Esophagus muscularis mucosa (tissue), 4 donors: Measurements from ENCODE around the gene GOLGA3. TPM values are rescaled to one million over a fixed set of nuclear protein-coding genes. Genes with fewer than 3 reads are reported as not detected.

Source experiments
- DNase-seq: peaks from one replicate; pipeline ENCODE4 v3.0.0-alpha.2; 2017; ENCODE audit errors: extremely low spot score
- H3K27ac ChIP-seq, 4 donors: fragments of 200-600 bp; sonication (generic); replicated peaks in 1 of 4; 1 replicate in 3 of 4; 2 replicates in 1 of 4; pipeline ENCODE4 v1.5.1; 2016 to 2019; ENCODE audit warnings: mild to moderate bottlenecking in 1 of 4
- H3K27me3 ChIP-seq, 4 donors: fragments of 200-600 bp; sonication (generic); one replicate each; pipeline versions ENCODE4 v1.5.1 to v1.6.0; 2016 to 2019
- H3K36me3 ChIP-seq, 4 donors: fragments of 200-600 bp; sonication (generic); one replicate each; pipeline ENCODE4 v1.5.1; 2016 to 2019
- H3K4me1 ChIP-seq, 4 donors: fragments of 200-600 bp; sonication (generic); one replicate each; pipeline ENCODE4 v1.5.1; 2016 to 2019
- H3K4me3 ChIP-seq, 4 donors: fragments of 200-600 bp; sonication (generic); 1 replicate in 2 of 4; 2 replicates in 2 of 4; pipeline ENCODE4 v1.5.1; 2016 to 2019; ENCODE audit warnings: mild to moderate bottlenecking in 4 of 4, moderate library complexity in 1 of 4
- H3K9me3 ChIP-seq, 4 donors: fragments of 200-600 bp; sonication (generic); 1 replicate in 3 of 4; 2 replicates in 1 of 4; pipeline ENCODE4 v1.5.1; 2016 to 2019
- CTCF ChIP-seq, 3 experiments: fragments of 200-600 bp in 2 of 3; fragments of 450-650 bp in 1 of 3; sonication (generic) in 2 of 3; IDR thresholded peaks; one replicate each; pipeline ENCODE4 v1.5.1; 2017 to 2019; ENCODE audit warnings: antibody characterized with exemption in 3 of 3, mild to moderate bottlenecking in 2 of 3, moderate library complexity in 1 of 3
- EP300 ChIP-seq: sonication (generic); formaldehyde crosslinking; IDR thresholded peaks from one replicate; pipeline ENCODE4 v1.6.1; 2017; ENCODE audit warnings: antibody characterized with exemption
- POLR2A ChIP-seq: fragments of 450-650 bp; IDR thresholded peaks from one replicate; pipeline ENCODE4 v1.6.1; 2017; ENCODE audit warnings: antibody characterized with exemption, moderate library complexity, mild to moderate bottlenecking, low read depth
- POLR2AphosphoS5 ChIP-seq, 2 donors: sonication (generic); formaldehyde crosslinking; IDR thresholded peaks; one replicate each; pipeline ENCODE4 v1.6.1; 2017; ENCODE audit warnings: antibody characterized with exemption in 2 of 2
- WGBS: methylation state at CpG from one replicate; pipeline ENCODE4 v1.1.5; 2018; 5-methylcytosine and 5-hydroxymethylcytosine counted together
- intact Hi-C: fragments of 100-400 bp; cut with DNase I; formaldehyde crosslinking; loops from one replicate; pipeline ENCODE4 v1.15.1; 2023
- total RNA-seq, 4 donors: library from RNA; depleted of rRNA; stranded (reverse); fragments of >200 nt; gene quantifications; one replicate each; pipeline versions ENCODE4 v1.1.0 to v1.2.1, GENCODE V29; 2016

The GOLGA3 gene
- total RNA-seq, 4 donors from 2014 or later = 72.3 to 123 (median 93.4) TPM

GRCh38 chr12:132803125-132803524, 25.5 kb downstream of the GOLGA3 start:
- DNase-seq = no peak
- Histone ChIP-seq H3K4me1 (no peaks in the 10 kb centered on the region), H3K9me3 (no peaks in the 10 kb centered on the region), H3K4me3 (no peak overlapping the region), H3K36me3 (peaks cover 82 to 98% (median 94%) of the 10 kb centered on the region in 4 donors), H3K27ac (no peak overlapping the region), H3K27me3 (no peaks in the 10 kb centered on the region)
- 90% methylated on average over 13 of the region's 14 CpGs for WGBS
- intact Hi-C loops = no loop called here
- TF ChIP-seq CTCF (IDR thresholded peaks at IDR 0.05) = no peak
- no peak for TF ChIP-seq EP300
- TF ChIP-seq POLR2AphosphoS5 (IDR thresholded peaks at IDR 0.05) = no peak
- no peak for TF ChIP-seq POLR2A

- intact Hi-C loops = no loop called here
- 91% methylated on average over 19 of the region's 28 CpGs for WGBS
Measured at GRCh38 chr12:132801741-132802140, 26.9 kb downstream of the GOLGA3 start.

GRCh38 chr12:132798836-132799235, 29.8 kb downstream of the GOLGA3 start:
- Histone ChIP-seq H3K36me3 (peaks cover 91 to 100% (median 98%) of the 10 kb centered on the region in 4 donors), H3K9me3 (no peaks in the 10 kb centered on the region), H3K4me3 (no peak overlapping the region), H3K4me1 (no peaks in the 10 kb centered on the region), H3K27me3 (no peaks in the 10 kb centered on the region), H3K27ac (no peak overlapping the region)
- TF ChIP-seq CTCF (IDR thresholded peaks at IDR 0.05) = no peak
- no peak for TF ChIP-seq POLR2A
- TF ChIP-seq EP300 = no peak
- intact Hi-C loops = no loop called here
- WGBS = 86% methylated on average over 12 of the region's 15 CpGs
- no peak for DNase-seq

More at GRCh38 chr12:132801741-132802140, 26.9 kb downstream of the GOLGA3 start:
- no peak for DNase-seq
- H3K27ac ChIP-seq = no peak overlapping the region
- H3K9me3 ChIP-seq = no peaks in the 10 kb centered on the region
- H3K27me3 ChIP-seq = no peaks in the 10 kb centered on the region
- H3K4me1 ChIP-seq = no peaks in the 10 kb centered on the region
- peaks cover 90 to 98% (median 94%) of the 10 kb centered on the region in 4 donors for H3K36me3 ChIP-seq
- no peak overlapping the region for H3K4me3 ChIP-seq
- TF ChIP-seq POLR2AphosphoS5 (IDR thresholded peaks at IDR 0.05) (no peak), POLR2A (no peak), CTCF (IDR thresholded peaks at IDR 0.05) (no peak), EP300 (no peak)

GRCh38 chr12:132797820-132798570, 30.7 kb downstream of the GOLGA3 start:
- TF ChIP-seq CTCF (IDR thresholded peaks at IDR 0.05) = no peak
- no peak for TF ChIP-seq POLR2A
- TF ChIP-seq POLR2AphosphoS5 (IDR thresholded peaks at IDR 0.05) = no peak
- TF ChIP-seq EP300 = no peak
- 93% methylated on average over 17 of the region's 24 CpGs for WGBS
- Histone ChIP-seq H3K9me3 (no peaks in the 10 kb centered on the region), H3K4me1 (no peaks in the 10 kb centered on the region), H3K36me3 (peaks cover 90 to 96% (median 93%) of the 10 kb centered on the region in 4 donors), H3K27me3 (no peaks in the 10 kb centered on the region), H3K4me3 (no peak overlapping the region), H3K27ac (no peak overlapping the region)
- DNase-seq = no peak
- intact Hi-C loops = no loop called here
